Smooth muscle cell (in vitro differentiated cells): ENCODE data around the gene RABGAP1. TPM values are rescaled to one million over a fixed set of nuclear protein-coding genes. Genes with fewer than 3 reads are reported as not detected.

Experiments used
- DNase-seq: peaks from one replicate; lab custom pipeline; 2025; ENCODE audit not compliant: unreplicated experiment; lab: John Stamatoyannopoulos, UW
- H2AFZ ChIP-seq: fragments of 200-600 bp; sonication (generic); 2 replicates; pipeline ENCODE4 v1.6.0; 2016; ENCODE audit warnings: antibody characterized with exemption, low read depth, mild to moderate bottlenecking
- H3F3A ChIP-seq: fragments of 200-600 bp; sonication (generic); 2 replicates; pipeline ENCODE4 v1.6.0; 2017; ENCODE audit warnings: antibody characterized with exemption, low read depth
- H3K27ac ChIP-seq: fragments of 200-600 bp; sonication (generic); 2 replicates; pipeline ENCODE4 v1.5.1; 2016; ENCODE audit warnings: low read depth, mild to moderate bottlenecking
- H3K27me3 ChIP-seq: fragments of 200-600 bp; sonication (generic); 2 replicates; pipeline ENCODE4 v1.6.1; 2016; ENCODE audit warnings: low read depth, mild to moderate bottlenecking
- H3K36me3 ChIP-seq: fragments of 200-600 bp; sonication (generic); 2 replicates; pipeline ENCODE4 v1.5.1; 2016; ENCODE audit warnings: low read depth
- H3K4me1 ChIP-seq: fragments of 200-600 bp; sonication (generic); 2 replicates; pipeline ENCODE4 v1.5.1; 2016; ENCODE audit warnings: low read depth
- H3K4me2 ChIP-seq: fragments of 200-600 bp; sonication (generic); 2 replicates; pipeline ENCODE4 v1.6.0; 2016; ENCODE audit warnings: mild to moderate bottlenecking
- H3K4me3 ChIP-seq: fragments of 200-600 bp; sonication (generic); 2 replicates; pipeline ENCODE4 v1.5.1; 2016; ENCODE audit warnings: mild to moderate bottlenecking
- H3K79me2 ChIP-seq: fragments of 200-600 bp; sonication (generic); 2 replicates; pipeline ENCODE4 v1.6.0; 2016; ENCODE audit warnings: low read depth, mild to moderate bottlenecking
- H3K9ac ChIP-seq: fragments of 200-600 bp; sonication (generic); 2 replicates; pipeline ENCODE4 v1.6.0; 2016; ENCODE audit warnings: low read depth
- H3K9me3 ChIP-seq: fragments of 200-600 bp; sonication (generic); replicated peaks from 2 replicates; pipeline ENCODE4 v1.5.1; 2016; ENCODE audit warnings: low read depth
- H4K20me1 ChIP-seq: fragments of 200-600 bp; sonication (generic); 2 replicates; pipeline ENCODE4 v1.6.0; 2016; ENCODE audit warnings: low read depth
- WGBS: methylation state at CpG from one replicate; pipeline ENCODE4 v1.1.7; 2016; ENCODE audit warnings: low lambda C conversion rate; 5-methylcytosine and 5-hydroxymethylcytosine counted together
- polyA plus RNA-seq: library from polyadenylated mRNA; unstranded; fragments of >200 nt; fragmentation: Nextera tagmentation; extraction: Ambion mirVana; gene quantifications from 2 replicates; pipeline ENCODE4 v1.2.1, GENCODE V29; 2016
- total RNA-seq: library from RNA; depleted of rRNA; stranded (reverse); fragments of >200 nt; gene quantifications from 2 replicates; pipeline ENCODE4 v1.2.3, GENCODE V29; 2014
- TF ChIP-seq, protein P1 (sequence below): fragments of 200-600 bp; sonication (generic); IDR thresholded peaks from 2 replicates; pipeline ENCODE4 v1.5.1; 2017; ENCODE audit warnings: borderline replicate concordance, mild to moderate bottlenecking, antibody characterized with exemption; ENCODE audit not compliant: insufficient read depth, poor library complexity, severe bottlenecking

RABGAP1 gene
- total and polyA plus RNA-seq, 2 experiments from 2014 or later: 13.5 to 31.8 TPM

GRCh38 chr9:123073441-123073840, 132.6 kb downstream of the RABGAP1 start:
- Histone ChIP-seq H3K36me3 (no peaks in the 10 kb centered on the region), H3K4me2 (peak overlapping the region; percentile 15), H3F3A (no peaks in the 10 kb centered on the region), H4K20me1 (peaks cover 6% of the 10 kb centered on the region), H3K9me3 (no peaks in the 10 kb centered on the region), H3K9ac (no peak overlapping the region), H2AFZ (no peak overlapping the region), H3K27ac (peak overlapping the region; percentile 4), H3K4me1 (no peaks in the 10 kb centered on the region), H3K27me3 (no peaks in the 10 kb centered on the region), H3K79me2 (no peaks in the 10 kb centered on the region), H3K4me3 (no peak overlapping the region)
- TF ChIP-seq, protein P1, sequence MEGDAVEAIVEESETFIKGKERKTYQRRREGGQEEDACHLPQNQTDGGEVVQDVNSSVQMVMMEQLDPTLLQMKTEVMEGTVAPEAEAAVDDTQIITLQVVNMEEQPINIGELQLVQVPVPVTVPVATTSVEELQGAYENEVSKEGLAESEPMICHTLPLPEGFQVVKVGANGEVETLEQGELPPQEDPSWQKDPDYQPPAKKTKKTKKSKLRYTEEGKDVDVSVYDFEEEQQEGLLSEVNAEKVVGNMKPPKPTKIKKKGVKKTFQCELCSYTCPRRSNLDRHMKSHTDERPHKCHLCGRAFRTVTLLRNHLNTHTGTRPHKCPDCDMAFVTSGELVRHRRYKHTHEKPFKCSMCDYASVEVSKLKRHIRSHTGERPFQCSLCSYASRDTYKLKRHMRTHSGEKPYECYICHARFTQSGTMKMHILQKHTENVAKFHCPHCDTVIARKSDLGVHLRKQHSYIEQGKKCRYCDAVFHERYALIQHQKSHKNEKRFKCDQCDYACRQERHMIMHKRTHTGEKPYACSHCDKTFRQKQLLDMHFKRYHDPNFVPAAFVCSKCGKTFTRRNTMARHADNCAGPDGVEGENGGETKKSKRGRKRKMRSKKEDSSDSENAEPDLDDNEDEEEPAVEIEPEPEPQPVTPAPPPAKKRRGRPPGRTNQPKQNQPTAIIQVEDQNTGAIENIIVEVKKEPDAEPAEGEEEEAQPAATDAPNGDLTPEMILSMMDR: no peak
- no peak for DNase-seq
- 69% methylated on average over 5 of the region's 5 CpGs for WGBS

- peak overlapping the region; percentile 15 for H3K4me2 ChIP-seq
- no peak overlapping the region for H2AFZ ChIP-seq
- no peaks in the 10 kb centered on the region for H3K4me1 ChIP-seq
- 71% methylated on average over 1 of the region's 1 CpG for WGBS
- no peaks in the 10 kb centered on the region for H3K79me2 ChIP-seq
- no peak overlapping the region for H3K9ac ChIP-seq
- no peaks in the 10 kb centered on the region for H3K36me3 ChIP-seq
- no peak for DNase-seq
- H3F3A ChIP-seq: no peaks in the 10 kb centered on the region
- H3K27me3 ChIP-seq: no peaks in the 10 kb centered on the region
- TF ChIP-seq, protein P1: no peak
- H3K4me3 ChIP-seq: no peak overlapping the region
- no peaks in the 10 kb centered on the region for H3K9me3 ChIP-seq
- peak overlapping the region; percentile 4 for H3K27ac ChIP-seq
- peaks cover 6% of the 10 kb centered on the region for H4K20me1 ChIP-seq
Measured at GRCh38 chr9:123073991-123074422, 133.2 kb downstream of the RABGAP1 start.

- Histone ChIP-seq H3K4me1 (no peaks in the 10 kb centered on the region), H3K9me3 (no peaks in the 10 kb centered on the region), H2AFZ (no peak overlapping the region), H3K36me3 (no peaks in the 10 kb centered on the region), H3K79me2 (no peaks in the 10 kb centered on the region), H3K27me3 (no peaks in the 10 kb centered on the region), H3K4me2 (no peak overlapping the region), H3K4me3 (no peak overlapping the region), H3F3A (no peaks in the 10 kb centered on the region), H3K27ac (no peak overlapping the region), H4K20me1 (peaks cover 2% of the 10 kb centered on the region), H3K9ac (no peak overlapping the region)
- TF ChIP-seq, protein P1: no peak
- no peak for DNase-seq
- WGBS: 94% methylated on average over 3 of the region's 3 CpGs
Measured at GRCh38 chr9:123074628-123075027, 133.8 kb downstream of the RABGAP1 start.

DNA sequence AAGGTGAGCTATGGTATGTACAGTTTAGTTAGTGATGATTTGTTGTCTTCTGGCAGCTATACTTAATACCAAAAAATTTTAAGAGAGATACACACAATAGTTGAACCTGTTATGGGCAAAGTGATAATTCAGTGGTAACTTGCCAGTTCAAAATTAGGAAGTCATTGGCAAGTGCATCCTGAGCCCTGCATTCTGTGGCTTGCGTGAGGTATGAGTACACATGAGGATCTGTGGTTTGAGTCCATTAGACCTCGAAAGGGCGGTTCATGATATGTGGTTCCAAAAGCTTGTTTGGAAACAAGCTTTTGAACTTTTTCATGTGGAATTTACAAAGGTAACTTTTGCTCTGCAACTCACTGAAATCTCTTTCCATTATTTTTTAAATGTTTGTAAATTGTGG, 139.6 kb downstream of the RABGAP1 start:
- Histone ChIP-seq H3K27ac (no peak overlapping the region), H3K79me2 (no peaks in the 10 kb centered on the region), H2AFZ (no peak overlapping the region), H3F3A (no peaks in the 10 kb centered on the region), H3K27me3 (no peaks in the 10 kb centered on the region), H3K4me3 (no peak overlapping the region), H4K20me1 (no peaks in the 10 kb centered on the region), H3K4me2 (no peak overlapping the region), H3K9ac (no peak overlapping the region), H3K4me1 (no peaks in the 10 kb centered on the region), H3K9me3 (no peaks in the 10 kb centered on the region), H3K36me3 (no peaks in the 10 kb centered on the region)
- TF ChIP-seq, protein P1: no peak
- 100% methylated on average over 3 of the region's 3 CpGs for WGBS
- DNase-seq: no peak
